Hair follicle dermal papilla cell (primary cell): ENCODE measurements around the gene SINHCAF. TPM values are rescaled to one million over a fixed set of nuclear protein-coding genes. Genes with fewer than 3 reads are reported as not detected.

Experiments used
- small RNA-seq: library from RNA; depleted of rRNA; stranded (forward); fragments of <200 nt; gene quantifications from one replicate; pipeline ENCODE3, GENCODE V24; 2012
- total RNA-seq: library from RNA; depleted of rRNA; stranded (reverse); fragments of >200 nt; gene quantifications from 2 replicates; pipeline ENCODE4 v1.2.3, GENCODE V29; 2012

The SINHCAF gene, protein sequence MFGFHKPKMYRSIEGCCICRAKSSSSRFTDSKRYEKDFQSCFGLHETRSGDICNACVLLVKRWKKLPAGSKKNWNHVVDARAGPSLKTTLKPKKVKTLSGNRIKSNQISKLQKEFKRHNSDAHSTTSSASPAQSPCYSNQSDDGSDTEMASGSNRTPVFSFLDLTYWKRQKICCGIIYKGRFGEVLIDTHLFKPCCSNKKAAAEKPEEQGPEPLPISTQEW
- 12.2 and 15.9 TPM in 2 replicates for total RNA-seq

DNA sequence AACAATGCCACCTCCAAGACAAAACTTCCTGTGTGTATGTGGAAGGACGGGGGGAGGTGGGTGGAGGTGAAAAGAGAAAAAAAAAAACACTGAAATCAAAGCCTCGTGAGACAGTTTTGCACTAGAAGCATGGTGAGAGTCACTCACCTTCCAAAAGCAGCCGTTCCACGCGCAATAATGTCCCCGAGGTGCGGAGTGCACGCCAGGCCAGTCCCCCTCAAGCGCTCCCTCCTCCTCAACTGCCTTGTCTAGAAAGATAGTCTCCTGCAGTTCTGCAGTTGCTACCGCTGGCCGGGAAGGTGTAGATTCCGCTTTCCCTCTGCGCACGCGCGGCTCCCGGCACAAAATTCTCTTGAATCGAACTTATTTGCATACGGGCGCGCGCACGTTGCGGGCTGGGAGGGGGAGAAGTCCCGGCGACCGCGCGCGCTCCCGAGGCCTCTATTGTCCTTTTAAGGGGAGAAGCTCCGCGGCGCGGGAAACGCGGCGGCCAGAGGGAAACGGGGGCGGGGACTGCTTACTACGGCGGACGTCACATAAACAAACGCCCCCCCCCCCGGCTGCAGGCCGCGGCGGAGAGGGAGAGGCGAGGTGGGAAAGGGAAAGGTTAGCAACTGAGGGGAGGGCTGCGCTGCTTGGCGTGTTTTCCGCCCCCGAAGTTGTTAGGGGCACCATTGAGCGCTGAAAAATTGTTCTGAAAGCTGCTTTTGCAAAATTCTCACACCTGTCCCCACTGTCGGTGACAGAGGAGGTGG, at the start of gene SINHCAF:
Gene SINHCAF (minus strand): TSS at position 274 of the 755 bp plus-strand sequence. CDS start 27,946 bp downstream, outside the sequence.

Small RNA genes lying within 50 kb of the gene (small RNA-seq; reads per million reads assigned to genes)
- gene AC024940.4 (not detected), gene AC024940.5 (not detected), gene MREGP1 (not detected), gene RF00026 (not detected)
